Ishikawa (cell line): ENCODE results near the gene AGPAT2.

ENCODE experiments used
- CEBPB ChIP-seq: IDR thresholded peaks from 2 replicates; pipeline ENCODE4 v1.6.1; 2012
- CREB1 ChIP-seq: IDR thresholded peaks from 2 replicates; pipeline ENCODE4 v1.6.1; 2012; ENCODE audit warnings: low read depth
- EGR1 ChIP-seq: IDR thresholded peaks from 2 replicates; pipeline ENCODE4 v1.6.1; 2012
- EP300 ChIP-seq: IDR thresholded peaks from 2 replicates; pipeline ENCODE4 v1.6.1; 2012; ENCODE audit warnings: borderline replicate concordance
- FOXM1 ChIP-seq: IDR thresholded peaks from 2 replicates; pipeline ENCODE4 v1.6.1; 2012; ENCODE audit warnings: low read depth, borderline replicate concordance
- NFIC ChIP-seq: IDR thresholded peaks from 2 replicates; pipeline ENCODE4 v1.6.1; 2012
- RAD21 ChIP-seq: IDR thresholded peaks from 2 replicates; pipeline ENCODE4 v1.6.1; 2012; ENCODE audit warnings: low read depth
- TAF1 ChIP-seq: IDR thresholded peaks from 2 replicates; pipeline ENCODE4 v1.6.1; 2012; ENCODE audit warnings: low read depth, mild to moderate bottlenecking
- TCF12 ChIP-seq: IDR thresholded peaks from 2 replicates; pipeline ENCODE4 v1.6.1; 2012; ENCODE audit warnings: low read depth
- TEAD4 ChIP-seq: IDR thresholded peaks from 2 replicates; pipeline ENCODE4 v1.6.1; 2012
- YY1 ChIP-seq: IDR thresholded peaks from 2 replicates; pipeline ENCODE4 v1.6.1; 2012; ENCODE audit warnings: low read depth
- ZBTB7A ChIP-seq: IDR thresholded peaks from 2 replicates; pipeline ENCODE4 v1.6.1; 2012; ENCODE audit warnings: low read depth
- TF ChIP-seq, protein P1 (sequence below): IDR thresholded peaks from 2 replicates; pipeline ENCODE4 v1.6.1; 2012; ENCODE audit warnings: low read depth, mild to moderate bottlenecking
- TF ChIP-seq, protein P2 (sequence below): IDR thresholded peaks from 2 replicates; pipeline ENCODE4 v1.6.1; 2012
- TF ChIP-seq, protein P3 (sequence below): IDR thresholded peaks from 2 replicates; pipeline ENCODE4 v1.6.1; 2012

AGPAT2 gene

DNA sequence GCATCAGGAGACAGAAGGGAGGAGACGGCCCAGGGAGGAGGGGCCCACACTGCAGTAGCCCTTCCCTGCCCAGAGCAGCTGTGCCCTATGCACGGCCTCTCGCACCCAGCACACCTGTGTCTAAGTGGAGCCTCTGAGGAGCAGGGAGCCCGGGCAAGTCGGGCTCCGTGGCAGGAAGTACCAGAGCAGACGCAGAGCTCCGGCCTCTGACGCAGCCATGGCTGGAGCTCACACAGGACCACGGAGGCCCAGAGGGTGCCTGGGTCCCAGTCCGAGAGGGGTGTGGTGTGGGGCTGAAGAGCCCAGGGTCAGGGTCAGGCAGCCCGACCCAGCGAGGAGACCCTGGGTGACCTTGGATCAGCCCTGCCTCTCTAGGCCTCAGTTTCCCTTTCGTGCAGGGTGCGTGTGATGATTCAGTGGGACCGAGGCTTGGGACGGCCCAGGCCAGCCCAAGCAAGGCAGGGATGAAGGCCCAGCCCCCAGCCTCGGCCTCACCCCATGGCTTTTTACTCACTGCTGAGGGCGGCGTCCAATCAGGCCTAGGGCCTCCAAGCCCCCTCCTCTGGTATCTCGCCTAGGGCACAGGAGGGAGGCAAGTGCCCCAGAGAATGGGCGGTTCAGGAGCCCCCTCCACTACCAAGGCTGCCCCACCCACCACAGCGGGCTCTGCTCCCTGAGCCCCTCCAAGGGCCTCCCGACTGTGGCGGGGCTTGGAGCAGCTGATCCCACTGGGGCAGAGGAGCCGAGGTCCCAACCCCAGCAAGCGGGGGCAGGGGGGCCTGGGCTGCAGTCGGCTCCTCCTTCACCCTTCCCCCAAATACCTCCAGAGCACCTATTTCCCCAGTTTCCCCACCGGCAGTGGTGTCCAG, 4.3 kb upstream of the AGPAT2 start:
- TF ChIP-seq, protein P1, sequence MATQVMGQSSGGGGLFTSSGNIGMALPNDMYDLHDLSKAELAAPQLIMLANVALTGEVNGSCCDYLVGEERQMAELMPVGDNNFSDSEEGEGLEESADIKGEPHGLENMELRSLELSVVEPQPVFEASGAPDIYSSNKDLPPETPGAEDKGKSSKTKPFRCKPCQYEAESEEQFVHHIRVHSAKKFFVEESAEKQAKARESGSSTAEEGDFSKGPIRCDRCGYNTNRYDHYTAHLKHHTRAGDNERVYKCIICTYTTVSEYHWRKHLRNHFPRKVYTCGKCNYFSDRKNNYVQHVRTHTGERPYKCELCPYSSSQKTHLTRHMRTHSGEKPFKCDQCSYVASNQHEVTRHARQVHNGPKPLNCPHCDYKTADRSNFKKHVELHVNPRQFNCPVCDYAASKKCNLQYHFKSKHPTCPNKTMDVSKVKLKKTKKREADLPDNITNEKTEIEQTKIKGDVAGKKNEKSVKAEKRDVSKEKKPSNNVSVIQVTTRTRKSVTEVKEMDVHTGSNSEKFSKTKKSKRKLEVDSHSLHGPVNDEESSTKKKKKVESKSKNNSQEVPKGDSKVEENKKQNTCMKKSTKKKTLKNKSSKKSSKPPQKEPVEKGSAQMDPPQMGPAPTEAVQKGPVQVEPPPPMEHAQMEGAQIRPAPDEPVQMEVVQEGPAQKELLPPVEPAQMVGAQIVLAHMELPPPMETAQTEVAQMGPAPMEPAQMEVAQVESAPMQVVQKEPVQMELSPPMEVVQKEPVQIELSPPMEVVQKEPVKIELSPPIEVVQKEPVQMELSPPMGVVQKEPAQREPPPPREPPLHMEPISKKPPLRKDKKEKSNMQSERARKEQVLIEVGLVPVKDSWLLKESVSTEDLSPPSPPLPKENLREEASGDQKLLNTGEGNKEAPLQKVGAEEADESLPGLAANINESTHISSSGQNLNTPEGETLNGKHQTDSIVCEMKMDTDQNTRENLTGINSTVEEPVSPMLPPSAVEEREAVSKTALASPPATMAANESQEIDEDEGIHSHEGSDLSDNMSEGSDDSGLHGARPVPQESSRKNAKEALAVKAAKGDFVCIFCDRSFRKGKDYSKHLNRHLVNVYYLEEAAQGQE = no peak
- TF ChIP-seq, protein P2, sequence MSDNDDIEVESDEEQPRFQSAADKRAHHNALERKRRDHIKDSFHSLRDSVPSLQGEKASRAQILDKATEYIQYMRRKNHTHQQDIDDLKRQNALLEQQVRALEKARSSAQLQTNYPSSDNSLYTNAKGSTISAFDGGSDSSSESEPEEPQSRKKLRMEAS = no peak
- no peak for TF ChIP-seq TEAD4
- no peak for TF ChIP-seq TCF12
- no peak for TF ChIP-seq FOXM1
- no peak for TF ChIP-seq YY1
- no peak for TF ChIP-seq EGR1

DNA sequence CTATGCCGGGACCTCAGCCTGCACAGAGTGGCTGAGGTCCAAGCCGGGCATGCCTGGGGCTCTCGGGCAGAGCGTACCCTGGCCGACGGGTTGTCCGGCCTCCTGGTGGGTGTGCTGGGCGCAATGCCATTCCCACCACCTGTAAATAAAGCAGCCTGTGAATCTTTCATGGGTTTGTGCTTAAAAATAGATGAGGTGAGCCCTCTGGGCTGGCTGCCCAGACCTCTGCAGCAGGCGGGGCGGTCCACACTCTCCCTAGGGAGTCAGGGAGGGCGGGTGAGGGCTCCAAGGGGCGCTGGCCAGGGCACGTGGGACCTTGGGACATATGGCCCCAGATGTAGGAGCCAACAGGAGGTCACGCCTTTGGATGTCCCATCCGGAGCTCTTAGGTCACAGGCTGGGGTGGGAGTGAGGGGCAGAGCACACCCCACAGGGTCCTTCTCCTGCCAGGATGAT, 3.6 kb upstream of the AGPAT2 start:
- TF ChIP-seq TEAD4 = peak; percentile 63; the same call in 1 of the 2 replicates
- TF ChIP-seq, protein P3, sequence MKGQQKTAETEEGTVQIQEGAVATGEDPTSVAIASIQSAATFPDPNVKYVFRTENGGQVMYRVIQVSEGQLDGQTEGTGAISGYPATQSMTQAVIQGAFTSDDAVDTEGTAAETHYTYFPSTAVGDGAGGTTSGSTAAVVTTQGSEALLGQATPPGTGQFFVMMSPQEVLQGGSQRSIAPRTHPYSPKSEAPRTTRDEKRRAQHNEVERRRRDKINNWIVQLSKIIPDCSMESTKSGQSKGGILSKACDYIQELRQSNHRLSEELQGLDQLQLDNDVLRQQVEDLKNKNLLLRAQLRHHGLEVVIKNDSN = peak; percentile 84
- peak; percentile 64; the same call in 1 of the 2 replicates for TF ChIP-seq ZBTB7A
- TF ChIP-seq EGR1 = peak; percentile 78
- TF ChIP-seq CREB1 = no peak
- TF ChIP-seq NFIC = peak; percentile 98
- TF ChIP-seq TAF1 = no peak
- peak; percentile 5; the same call in 1 of the 2 replicates for TF ChIP-seq RAD21
- TF ChIP-seq FOXM1 = peak; percentile 58; the same call in 1 of the 2 replicates
- peak; percentile 99 for TF ChIP-seq TCF12
- TF ChIP-seq, protein P2 = peak; percentile 90
- peak; percentile 82 for TF ChIP-seq EP300
- TF ChIP-seq, protein P1 = no peak

DNA sequence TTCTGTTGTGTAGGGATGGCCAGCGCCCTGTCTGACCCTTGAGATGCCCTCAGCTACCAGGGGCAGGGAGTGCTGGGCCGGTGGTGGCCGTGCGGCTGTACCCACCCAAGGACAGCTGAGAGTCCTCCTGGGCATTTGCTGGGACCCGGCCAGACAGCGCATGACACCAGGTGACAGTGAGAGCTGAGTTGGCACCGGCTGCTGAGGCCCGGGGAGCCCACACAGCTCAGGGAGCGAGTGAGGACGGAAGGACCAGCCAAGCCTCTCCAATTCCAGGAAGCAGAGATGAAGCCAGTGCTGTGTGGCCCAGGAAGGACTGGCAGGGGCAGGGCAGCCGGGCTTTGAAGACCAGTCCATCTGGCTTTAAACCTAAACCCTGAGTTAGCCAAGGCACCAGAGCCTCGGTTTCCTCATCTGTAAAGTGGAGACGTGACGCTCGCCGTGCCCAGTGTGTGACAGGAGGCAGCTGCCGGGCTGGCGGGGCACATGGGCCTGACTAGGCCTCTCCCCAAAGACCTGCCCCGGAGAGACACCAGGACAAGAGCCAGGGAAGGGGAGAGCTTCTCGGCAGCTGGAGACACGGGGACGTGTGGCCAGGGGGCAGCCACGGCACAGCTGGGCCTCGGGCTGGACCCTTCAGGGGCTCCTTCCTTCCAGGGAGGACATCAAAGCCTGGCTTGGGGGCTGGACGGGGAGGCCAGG, 3.0 kb upstream of the AGPAT2 start:
- TF ChIP-seq, protein P2 = no peak
- TF ChIP-seq RAD21 (no peak), TAF1 (no peak), YY1 (no peak), TEAD4 (no peak)

DNA sequence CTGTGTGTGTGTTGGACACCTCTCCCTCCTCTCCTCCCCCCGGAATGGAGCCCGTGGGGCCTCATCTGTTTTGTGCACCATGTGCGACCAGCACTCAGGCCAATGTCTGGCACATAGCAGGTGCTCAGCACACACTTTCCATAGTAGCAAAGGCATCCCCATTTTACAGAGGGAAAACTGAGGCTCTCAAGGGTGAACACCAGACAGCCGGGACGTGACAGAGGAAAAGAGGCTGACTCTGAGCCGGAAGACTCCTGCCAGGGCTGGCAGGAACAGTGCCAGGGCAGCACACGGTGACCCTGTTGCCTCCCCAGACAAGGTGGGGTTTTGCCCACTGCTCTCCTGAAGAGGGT, 1.8 kb upstream of the AGPAT2 start:
- TF ChIP-seq CEBPB (no peak), NFIC (no peak), EP300 (no peak), YY1 (no peak), TCF12 (no peak), FOXM1 (no peak), ZBTB7A (no peak), TEAD4 (no peak)
- TF ChIP-seq, protein P3 = no peak
- TF ChIP-seq, protein P2 = no peak

DNA sequence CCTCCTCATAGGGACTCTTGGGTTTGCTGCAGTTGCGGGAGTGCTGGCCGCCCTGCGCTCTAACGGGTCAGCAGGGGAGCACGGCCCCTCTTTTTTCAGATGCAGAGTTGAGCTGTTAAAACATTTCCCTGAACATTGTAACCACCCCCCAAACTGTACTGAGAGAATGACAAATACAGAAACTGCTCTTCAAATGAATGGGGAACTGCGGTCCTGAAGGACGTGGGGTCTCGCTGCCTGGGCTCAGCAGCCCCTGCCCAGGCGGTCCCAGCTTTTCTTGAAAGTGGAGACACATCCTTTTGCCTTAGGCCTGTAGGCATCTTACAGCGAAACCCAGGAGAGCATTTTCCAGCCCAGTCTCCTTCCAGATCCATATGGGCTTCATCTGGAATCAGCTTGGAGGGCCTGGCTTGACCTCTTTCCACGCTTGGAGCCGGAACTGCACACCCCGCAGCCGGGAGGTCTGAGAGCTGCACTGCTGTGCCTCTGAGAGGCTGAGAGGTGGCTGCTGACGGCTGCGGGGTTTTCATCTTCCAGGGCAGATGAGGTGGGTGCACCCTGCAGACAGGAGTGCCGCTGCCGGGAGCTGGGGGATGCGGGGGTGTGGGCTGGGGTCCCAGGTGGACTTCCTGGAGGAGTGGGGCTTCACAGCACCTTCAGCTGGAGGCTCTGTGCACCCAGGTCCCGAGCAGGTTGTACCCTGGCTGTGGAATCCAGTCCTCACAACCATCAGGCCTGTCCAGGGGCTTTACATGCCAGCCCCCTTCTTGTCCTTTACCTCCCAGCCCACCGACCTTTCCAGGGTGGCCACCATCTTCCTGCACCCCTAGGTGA, 1.2 kb upstream of the AGPAT2 start:
- no peak for TF ChIP-seq FOXM1
- TF ChIP-seq, protein P1 = no peak
- TF ChIP-seq, protein P3 = no peak
- TF ChIP-seq TEAD4 = no peak
- no peak for TF ChIP-seq NFIC
- no peak for TF ChIP-seq EGR1
- TF ChIP-seq, protein P2 = no peak
- TF ChIP-seq YY1 = no peak
- no peak for TF ChIP-seq CREB1
- TF ChIP-seq TCF12 = no peak
- no peak for TF ChIP-seq CEBPB
- TF ChIP-seq RAD21 = no peak
- TF ChIP-seq TAF1 = no peak
- TF ChIP-seq EP300 = no peak
